ENCODE measurements around the gene ADAT2. TPM values are rescaled to one million over a fixed set of nuclear protein-coding genes. Genes with fewer than 3 reads are reported as not detected.

Gene ADAT2
- total and polyA plus RNA-seq, 2 of the 8 experiments (the other 6 are each of a cell fraction or from before 2014, with no cell fraction given), result 4.3 to 11.8 TPM

GRCh38 chr6:143449714-143450452 is 612 bp downstream of the ADAT2 start:
- ChIA-PET POLR2A (ENCODE audit: partially characterized antibody) (interaction anchor here (0.6 to 1.1 kb wide), 7 partner anchors 15 to 530 kb away, joined by 3 to 6 read pairs (median 3); partner anchors contain the start of gene FUCA2), CTCF (ENCODE audit: partially characterized antibody) (no interaction called here)
- no peaks in the 10 kb centered on the region; a peak in 1 of 7 replicates for H3K4me1 ChIP-seq (replicated peaks in 1 of 4; ENCODE audit: control insufficient read depth in 3 of 4, insufficient read depth in 4 of 4, low read length in 3 of 4)
- no peak overlapping the region for H3K14ac ChIP-seq (ENCODE audit: insufficient read length)
- WGBS, 2 experiments (ENCODE audit: extremely low coverage in 1 of 2, insufficient coverage in 1 of 2, insufficient read length in 1 of 2, insufficient replicate concordance in 2 of 2, low coverage in 1 of 2, low lambda C conversion rate in 2 of 2, missing lambda C conversion rate in 1 of 2), result 11% methylated on average over 16 of the region's 19 CpGs; no CpG with 5 or more reads in 1 of the 2 experiments
- FAIRE-seq (no peak), DNase-seq (ENCODE audit: low read depth in 1 of 2, low spot score in 2 of 2) (peak in 1 of 2 experiments; percentile 55)
- peak overlapping the region; percentile 98 for H2AFZ ChIP-seq (ENCODE audit: low read length)
- peaks cover 10% of the 10 kb centered on the region for H3K23me2 ChIP-seq (ENCODE audit: low read depth, low read length)
- H3K79me2 ChIP-seq (ENCODE audit: control insufficient read depth in 1 of 2, insufficient read depth in 2 of 2, low read length in 2 of 2), result peaks cover 0 to 24% of the 10 kb centered on the region in 2 experiments; a peak in 3 of 4 replicates
- no peak overlapping the region for H3K23ac ChIP-seq (ENCODE audit: insufficient read length)
- H2BK20ac ChIP-seq (ENCODE audit: low read length), result no peak overlapping the region
- no peak overlapping the region for H2BK120ac ChIP-seq (replicated peaks; ENCODE audit: low read depth, low read length)
- peak overlapping the region; percentile 27 for H4K5ac ChIP-seq (ENCODE audit: insufficient read length, low read depth, low read length)
- H2AK5ac ChIP-seq (ENCODE audit: low read depth, low read length), result no peak overlapping the region
- no peak overlapping the region for H4K91ac ChIP-seq (replicated peaks; ENCODE audit: insufficient read length, low read length)
- H2BK15ac ChIP-seq (ENCODE audit: low read length), result no peak overlapping the region
- peak overlapping the region; percentile 93 to 98 for H3K4me2 ChIP-seq (ENCODE audit: insufficient read depth in 1 of 2, low read depth in 2 of 2, low read length in 2 of 2)
- no peaks in the 10 kb centered on the region for H3K9me3 ChIP-seq (ENCODE audit: insufficient read depth in 2 of 2, low read depth in 1 of 2, low read length in 1 of 2)
- no peaks in the 10 kb centered on the region for H3K27me3 ChIP-seq (replicated peaks in 1 of 4; ENCODE audit: control insufficient read depth in 3 of 4, extremely low read depth in 1 of 4, insufficient read depth in 3 of 4, low read length in 3 of 4)
- H3K27ac ChIP-seq (ENCODE audit: low read depth, low read length), result peak overlapping the region; percentile 56
- peak overlapping the region; percentile 85; the same call in 1 of the 2 replicates for H4K8ac ChIP-seq (ENCODE audit: extremely low read depth, insufficient read depth, low read length)
- no peak overlapping the region for H3K4ac ChIP-seq (replicated peaks; ENCODE audit: insufficient read length, low read depth, low read length)
- TF ChIP-seq ATF2 (IDR thresholded peaks at IDR 0.05; ENCODE audit: low read length) (0 out of 2 replicates have a peak, but pooled peaks have one; percentile 13), TBP (IDR thresholded peaks at IDR 0.05; ENCODE audit: low read depth, low read length) (peak; percentile 68), BRCA1 (IDR thresholded peaks at IDR 0.05; ENCODE audit: low read depth, low read length) (no peak)
- H2BK5ac ChIP-seq (ENCODE audit: low read depth, low read length), result peak overlapping the region; percentile 80
- H3K56ac ChIP-seq (replicated peaks; ENCODE audit: insufficient read length, low read depth, low read length), result no peak overlapping the region
- H3K4me3 ChIP-seq (ENCODE audit: extremely low read depth in 1 of 4, insufficient read depth in 2 of 4, low read depth in 3 of 4, low read length in 4 of 4), result peak overlapping the region; percentile 75 to 97 (median 92)
- H3K36me3 ChIP-seq (ENCODE audit: control insufficient read depth in 2 of 4, insufficient read depth in 4 of 4, low read length in 3 of 4), result no peaks in the 10 kb centered on the region
- H3K18ac ChIP-seq (ENCODE audit: extremely low read depth, low read length), result no peak overlapping the region
- H2BK12ac ChIP-seq (ENCODE audit: low read depth, low read length), result no peak overlapping the region; the same call in 1 of the 2 replicates
- H3K9ac ChIP-seq (replicated peaks in 1 of 4; ENCODE audit: extremely low read depth in 1 of 4, low read depth in 3 of 4, low read length in 3 of 4), result peak overlapping the region; percentile 68 to 93 (median 84)
- no peaks in the 10 kb centered on the region for H4K20me1 ChIP-seq (replicated peaks in 1 of 2; ENCODE audit: control insufficient read depth in 1 of 2, insufficient read depth in 2 of 2, low read length in 2 of 2)
- H3K79me1 ChIP-seq (ENCODE audit: low read depth, low read length), result no peaks in the 10 kb centered on the region
